HG02870 (cell line): Measurements from ENCODE around the gene MARCKS.

Source experiments
- ATAC-seq: cut with Tn5 transposase; IDR thresholded peaks from one replicate; pipeline ENCODE4 v1.9.1; 2021; ENCODE audit warnings: mild to moderate bottlenecking, moderate library complexity; ENCODE audit not compliant: unreplicated experiment

MARCKS gene, protein sequence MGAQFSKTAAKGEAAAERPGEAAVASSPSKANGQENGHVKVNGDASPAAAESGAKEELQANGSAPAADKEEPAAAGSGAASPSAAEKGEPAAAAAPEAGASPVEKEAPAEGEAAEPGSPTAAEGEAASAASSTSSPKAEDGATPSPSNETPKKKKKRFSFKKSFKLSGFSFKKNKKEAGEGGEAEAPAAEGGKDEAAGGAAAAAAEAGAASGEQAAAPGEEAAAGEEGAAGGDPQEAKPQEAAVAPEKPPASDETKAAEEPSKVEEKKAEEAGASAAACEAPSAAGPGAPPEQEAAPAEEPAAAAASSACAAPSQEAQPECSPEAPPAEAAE

DNA sequence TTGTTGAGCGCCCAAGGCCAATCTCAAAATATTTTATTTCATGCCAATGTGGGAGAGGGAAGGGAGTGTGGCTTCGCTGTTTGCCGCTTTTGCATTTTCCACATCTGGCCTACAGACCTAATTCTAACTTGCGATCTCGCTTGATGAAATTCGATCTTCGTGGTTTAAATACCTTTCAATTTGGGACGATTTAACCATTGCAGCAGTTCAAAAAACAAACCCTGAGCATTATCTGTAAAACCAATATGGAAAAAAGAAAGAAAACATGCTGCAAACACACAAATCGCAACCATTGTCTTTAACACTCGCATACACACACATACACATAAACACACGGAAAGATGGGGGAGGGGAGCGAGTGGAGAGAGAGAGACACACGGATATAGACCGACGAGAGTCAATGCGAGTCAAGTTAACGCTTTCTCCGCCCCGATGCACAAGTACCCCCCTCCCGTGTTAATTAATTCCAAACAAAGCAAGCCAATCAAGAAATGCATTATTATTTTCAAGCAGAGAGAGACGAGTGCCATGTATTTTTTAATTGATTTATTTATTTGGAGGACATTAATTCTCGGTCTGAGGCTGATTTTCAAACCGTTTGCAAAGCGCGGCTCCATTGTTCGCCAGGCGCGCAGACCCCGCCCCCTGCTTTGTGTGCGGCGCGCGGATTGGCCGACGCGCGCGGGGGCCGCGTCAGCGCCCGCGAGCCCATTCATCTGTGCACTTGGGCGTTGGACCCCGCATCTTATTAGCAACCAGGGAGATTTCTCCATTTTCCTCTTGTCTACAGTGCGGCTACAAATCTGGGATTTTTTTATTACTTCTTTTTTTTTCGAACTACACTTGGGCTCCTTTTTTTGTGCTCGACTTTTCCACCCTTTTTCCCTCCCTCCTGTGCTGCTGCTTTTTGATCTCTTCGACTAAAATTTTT lies at the start of gene MARCKS:
Gene MARCKS, plus strand, starts transcription at position 721 of the 931 bp plus-strand sequence. CDS start 401 bp downstream, outside the sequence.
- ATAC-seq: peak; percentile 38

DNA sequence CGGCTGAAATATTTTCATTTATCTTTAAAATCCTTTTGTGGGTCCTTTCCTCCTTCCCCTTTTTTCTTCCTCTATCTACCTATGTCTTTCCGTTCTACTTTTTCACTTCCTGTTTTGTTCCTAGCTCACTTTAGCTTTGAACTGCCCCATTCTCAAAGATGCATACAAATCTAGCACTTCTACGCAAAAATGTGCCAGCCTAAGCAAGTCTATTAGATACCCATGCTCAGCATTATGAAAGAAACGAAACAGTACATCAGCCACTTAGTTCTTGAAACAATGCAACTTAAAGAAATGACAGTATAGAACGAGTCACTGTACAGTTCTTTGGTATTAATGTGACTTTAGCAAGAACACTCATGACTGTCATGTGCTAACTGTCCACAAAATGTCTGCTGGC lies 47.3 kb upstream of the MARCKS start:
- peak; percentile 39 for ATAC-seq

DNA sequence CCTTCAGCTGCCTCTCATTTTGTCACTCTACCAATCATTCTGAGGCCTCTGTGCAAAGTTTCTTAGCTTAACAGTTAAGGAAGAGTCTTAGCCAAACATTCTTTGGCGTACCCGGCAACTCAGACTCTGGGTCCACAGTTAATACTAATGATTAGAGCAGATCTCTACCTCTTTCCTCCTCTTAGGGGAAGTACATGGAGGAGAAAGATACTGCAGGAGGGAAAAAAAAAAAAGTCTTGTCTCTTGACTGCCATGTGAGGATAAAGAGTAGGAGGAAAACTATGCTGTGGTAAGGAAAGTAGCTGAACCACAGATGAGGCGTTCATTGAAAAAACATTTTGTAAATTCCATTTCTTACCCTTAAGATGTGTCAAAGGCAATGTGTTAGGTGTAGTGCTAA lies 44.0 kb upstream of the MARCKS start:
- ATAC-seq: no peak

DNA sequence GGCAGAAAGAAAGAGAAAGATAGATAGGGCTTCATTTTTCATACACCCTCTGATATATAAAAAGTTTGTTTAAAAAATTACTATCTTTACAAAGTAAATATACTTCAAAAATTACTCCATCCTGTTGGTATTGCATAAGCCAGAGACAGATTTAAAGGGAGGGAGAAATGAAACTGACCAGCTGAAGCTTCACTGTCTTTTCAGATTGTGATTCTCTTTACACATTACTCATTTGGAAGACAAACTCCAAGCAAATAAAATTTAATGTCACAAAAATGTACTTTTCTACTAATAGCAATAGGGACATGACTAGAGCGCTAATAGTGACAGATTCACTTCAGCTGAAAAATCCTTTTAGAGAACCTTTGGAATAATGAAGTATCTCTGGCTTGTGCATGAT lies 38.6 kb upstream of the MARCKS start:
- no peak for ATAC-seq

DNA sequence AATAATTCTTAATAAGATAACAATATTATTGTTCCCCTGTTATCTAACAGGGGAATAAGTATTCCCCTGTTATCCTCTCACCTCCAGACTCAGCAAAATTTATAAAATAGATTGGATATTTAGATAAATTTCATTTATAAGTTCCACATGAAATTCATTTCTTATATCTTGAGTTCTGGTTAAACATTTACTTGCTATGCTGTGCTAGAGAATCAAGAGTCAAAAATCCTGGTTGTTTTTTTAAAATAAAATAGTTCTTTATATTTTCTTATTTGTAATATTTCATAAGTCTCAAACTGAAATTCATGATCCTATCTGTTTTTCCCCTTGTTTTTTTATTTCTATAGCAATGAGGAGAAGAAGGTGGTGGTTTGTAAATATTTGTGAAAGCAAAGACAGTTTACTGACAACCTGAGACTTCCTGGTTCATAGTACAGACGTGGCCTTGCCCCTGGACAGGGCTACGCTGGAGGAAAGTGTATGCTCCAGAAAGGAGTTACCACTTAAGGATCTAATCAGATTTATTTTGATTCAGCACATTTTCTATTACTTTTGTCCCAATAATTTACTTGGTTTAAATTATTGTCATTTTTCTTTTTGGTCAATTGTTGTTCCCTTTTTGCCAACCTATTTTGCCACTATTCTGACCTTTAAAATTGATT lies 37.8 kb upstream of the MARCKS start:
- no peak for ATAC-seq

DNA sequence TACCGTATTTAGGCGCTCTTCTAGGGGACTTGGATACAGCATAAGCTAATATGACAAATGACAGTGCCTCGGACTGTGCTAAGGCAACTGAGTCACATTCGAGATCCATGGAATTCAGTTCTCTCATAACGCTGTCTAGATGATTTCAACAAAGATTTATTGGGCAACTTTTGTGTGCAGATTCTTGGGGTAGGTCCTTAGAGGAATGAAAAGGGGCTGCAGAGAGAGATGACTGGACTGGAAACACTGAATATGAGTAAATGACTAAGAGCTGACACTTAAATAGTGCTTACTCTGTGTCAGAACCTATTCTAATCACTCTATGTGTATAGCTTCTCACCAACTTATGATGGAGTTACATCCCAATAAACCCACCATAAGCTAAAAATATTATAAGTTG lies 36.4 kb upstream of the MARCKS start:
- ATAC-seq: no peak

DNA sequence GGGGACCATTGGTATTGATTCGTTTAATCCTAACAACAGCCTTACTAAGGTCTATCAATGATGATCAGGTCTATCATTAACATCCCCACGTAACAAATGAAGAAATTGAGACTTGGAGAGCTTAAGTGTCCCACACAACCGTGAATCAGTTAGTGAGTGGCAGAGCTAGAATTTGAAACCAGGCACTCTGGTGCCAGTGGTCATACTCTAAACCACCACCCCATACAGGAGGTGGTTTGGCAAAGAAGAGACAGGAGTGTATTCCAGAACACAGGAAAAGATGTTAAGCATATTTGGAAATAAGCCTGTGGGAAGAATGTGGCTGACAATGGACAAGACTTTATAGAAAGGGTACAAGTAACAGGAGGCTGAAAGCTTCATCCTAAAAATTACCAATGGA lies 35.7 kb upstream of the MARCKS start:
- ATAC-seq: no peak

DNA sequence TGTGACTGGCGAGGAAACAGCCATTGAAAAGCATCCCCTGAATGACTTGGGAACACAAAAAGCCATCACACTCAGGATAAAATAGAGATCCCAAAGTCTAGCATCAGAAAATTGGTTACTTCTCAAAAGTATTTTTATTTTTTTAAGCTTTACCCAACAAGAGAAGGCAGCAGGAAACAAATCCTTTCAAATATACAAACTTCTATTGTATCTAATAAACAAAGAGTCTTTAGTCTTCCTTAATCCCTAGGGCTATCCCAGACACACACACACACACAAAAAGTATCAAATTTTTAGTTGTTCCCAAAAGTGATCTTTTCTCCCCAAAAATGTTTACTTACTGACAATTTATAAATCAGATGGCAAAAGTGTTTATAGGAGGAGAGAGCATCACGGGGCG lies 33.2 kb upstream of the MARCKS start:
- ATAC-seq: no peak

DNA sequence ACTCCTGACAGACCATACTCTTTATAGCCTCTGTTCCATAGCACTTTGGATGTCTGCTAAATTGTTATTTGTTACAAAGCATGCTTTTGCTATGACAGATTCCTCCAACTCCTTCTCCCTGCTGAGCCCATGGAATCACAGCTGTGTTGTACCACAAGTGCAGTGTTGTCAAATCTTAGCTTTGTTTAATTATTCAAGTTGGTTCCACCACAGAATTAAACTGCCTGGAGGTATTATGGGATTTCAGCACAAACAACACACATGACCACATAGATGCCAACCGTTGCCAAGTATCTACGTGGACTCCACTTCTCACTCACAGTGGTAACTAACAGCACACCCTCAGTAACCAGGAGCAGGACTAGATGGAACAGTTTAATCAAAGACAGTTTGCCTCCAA lies 32.7 kb upstream of the MARCKS start:
- no peak for ATAC-seq

DNA sequence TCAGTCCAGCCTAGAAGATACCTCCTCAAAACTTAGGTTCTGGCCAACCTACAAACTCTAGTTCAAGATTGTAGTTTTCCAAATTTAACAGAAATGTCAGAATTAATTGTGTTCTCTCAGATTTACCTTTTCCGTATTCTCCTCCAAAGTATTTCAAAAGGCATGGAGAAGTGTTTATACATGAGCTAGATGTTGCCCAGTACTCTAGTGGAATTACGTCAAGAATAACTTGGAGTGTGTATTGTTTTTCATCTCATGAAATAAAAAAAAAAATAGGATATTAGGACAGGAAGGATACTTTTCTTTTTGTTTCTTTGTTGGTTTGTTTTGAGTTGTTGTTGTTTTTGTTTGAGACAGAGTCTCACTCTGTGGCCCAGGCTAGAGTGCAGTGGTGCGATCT lies 32.3 kb upstream of the MARCKS start:
- ATAC-seq: no peak

DNA sequence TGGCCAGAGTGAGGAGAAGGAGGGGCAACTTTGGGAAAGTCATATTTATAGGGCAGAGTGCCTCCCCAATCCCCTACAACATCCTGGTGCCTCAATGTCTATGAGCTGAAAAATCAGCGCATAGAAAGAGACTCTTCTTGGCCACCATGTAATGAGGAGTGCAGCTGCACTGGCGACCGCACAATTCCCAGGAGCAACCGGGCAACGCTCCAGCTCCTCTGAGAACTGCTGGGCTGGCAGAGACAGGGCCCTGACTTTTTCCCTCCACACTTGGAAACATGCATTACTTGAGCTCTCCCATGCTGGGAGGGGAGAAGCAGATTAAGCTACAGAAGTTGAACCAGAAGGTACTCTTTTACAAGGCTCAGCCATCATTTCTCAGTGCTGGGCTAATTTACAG lies 31.4 kb upstream of the MARCKS start:
- no peak for ATAC-seq

DNA sequence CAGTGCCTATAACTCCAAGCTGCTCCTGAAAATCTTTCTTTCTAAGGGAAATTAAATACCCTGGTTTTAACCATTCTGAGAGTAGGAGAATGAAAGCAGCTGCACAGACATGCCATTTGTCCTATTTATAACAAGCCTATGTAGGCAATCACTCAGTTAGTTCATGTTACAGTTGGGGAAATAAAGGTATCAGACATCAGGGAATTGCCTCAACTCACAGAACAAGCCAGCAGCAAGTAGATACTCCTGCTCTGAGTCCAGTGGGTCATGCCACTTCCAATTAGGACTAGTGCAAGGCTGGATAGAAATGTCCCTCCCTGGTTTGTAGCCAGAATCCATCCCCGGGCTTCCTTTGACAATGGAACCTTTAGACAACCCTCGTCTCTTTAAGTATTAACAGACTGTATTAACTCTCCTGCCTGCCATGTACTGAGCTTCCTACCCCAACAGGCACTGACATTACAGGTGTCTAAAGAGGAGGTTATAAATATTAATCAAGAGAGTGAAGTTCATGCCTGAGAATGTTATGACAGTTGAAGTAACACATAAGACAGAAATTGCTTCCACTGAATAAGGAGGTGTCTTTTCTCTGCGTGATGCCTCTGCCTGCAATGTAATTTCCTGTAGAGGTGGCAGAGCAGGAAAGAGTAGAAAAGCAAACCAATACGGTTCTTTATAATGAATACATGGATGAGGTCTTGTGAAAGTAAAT lies 28.0 kb upstream of the MARCKS start:
- no peak for ATAC-seq

DNA sequence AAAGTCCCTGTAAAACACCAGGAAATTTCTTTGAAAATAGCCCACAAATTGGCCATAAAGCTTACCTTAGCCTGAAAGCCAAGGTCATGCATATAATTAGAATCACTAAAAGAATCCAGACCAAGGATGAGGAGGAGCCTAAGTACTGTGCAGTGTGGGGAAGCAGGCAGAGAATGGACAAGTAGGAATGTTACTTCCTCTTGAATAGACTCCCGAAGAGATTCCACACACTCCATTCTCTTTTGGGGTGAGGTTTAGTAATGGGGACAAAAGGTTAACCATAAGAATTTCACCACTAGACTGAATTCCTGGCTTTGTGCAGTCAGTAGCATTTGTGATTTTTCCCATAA lies 27.5 kb upstream of the MARCKS start:
- ATAC-seq: no peak

DNA sequence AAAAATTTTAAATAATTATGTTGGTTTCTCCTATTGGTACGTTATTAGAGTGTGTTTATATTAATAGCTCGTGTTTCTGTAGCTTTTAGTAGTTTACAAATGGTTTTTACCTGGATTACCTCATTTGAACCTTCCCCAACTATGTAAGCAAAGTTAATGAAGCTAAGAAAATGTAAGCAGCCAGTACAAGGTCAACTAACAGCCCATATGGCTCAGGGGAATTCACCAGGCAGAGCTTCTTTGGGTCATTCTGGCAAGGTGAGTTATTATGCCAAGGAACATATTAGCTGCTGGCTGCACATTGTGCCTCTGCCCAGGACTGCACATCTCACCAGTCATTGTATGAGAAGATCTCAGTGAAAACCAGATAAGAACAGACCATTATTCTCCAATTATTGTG lies 27.0 kb upstream of the MARCKS start:
- ATAC-seq: no peak

DNA sequence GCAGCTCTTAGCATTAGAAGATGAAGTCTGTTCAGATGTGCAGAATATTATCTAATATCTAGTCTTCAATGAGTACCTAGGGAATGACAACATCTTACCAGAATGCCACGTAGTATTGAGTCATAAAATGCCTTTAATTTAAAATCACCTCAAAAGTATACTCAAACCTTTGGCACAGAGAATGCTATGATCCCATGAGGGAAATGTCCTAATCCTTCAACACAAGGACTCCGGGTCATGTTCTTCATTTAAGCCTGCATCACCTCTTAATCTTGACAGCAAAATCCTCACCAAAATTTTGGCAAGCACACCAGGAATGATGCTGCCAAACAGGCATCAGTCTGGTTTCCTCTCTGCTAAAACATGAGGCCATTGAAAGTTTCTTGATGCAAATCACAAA lies 23.6 kb upstream of the MARCKS start:
- no peak for ATAC-seq

DNA sequence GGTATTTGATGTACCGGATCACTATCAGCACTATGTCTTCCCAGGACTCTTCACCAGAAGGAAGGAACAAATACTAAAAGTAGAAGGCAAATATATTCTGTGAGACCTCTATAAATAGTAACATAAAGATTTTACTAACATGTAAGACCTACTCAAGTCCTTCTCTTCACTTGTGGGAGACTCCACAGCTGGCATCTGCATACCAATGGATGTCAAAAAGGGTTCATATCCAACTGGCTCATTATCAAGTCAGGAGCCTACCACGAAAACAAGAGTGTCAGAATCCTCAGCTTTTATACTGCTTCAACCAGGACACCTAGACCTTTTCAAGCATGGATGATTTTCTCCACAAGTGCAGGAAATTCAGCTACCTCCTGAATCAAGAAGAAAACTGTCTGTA lies 20.0 kb upstream of the MARCKS start:
- ATAC-seq: no peak

DNA sequence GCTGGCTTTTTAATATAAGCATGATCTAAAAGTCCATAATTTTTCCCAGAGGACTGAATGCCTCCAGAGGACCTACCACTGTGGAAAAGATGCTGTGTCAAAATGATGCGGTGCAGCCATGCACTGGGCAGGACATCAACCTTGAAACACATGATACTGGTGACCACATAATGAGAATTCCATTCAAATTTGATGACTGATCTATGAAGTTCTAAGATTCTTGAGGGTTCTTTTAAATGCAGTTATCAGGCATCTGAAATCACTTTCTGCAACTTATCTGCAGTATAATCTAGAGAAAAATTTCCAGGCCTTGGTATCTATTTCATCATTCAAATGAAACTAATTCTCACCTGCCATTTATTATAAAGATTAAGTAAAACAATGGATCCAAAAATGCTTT lies 15.0 kb upstream of the MARCKS start:
- ATAC-seq: peak; percentile 84

DNA sequence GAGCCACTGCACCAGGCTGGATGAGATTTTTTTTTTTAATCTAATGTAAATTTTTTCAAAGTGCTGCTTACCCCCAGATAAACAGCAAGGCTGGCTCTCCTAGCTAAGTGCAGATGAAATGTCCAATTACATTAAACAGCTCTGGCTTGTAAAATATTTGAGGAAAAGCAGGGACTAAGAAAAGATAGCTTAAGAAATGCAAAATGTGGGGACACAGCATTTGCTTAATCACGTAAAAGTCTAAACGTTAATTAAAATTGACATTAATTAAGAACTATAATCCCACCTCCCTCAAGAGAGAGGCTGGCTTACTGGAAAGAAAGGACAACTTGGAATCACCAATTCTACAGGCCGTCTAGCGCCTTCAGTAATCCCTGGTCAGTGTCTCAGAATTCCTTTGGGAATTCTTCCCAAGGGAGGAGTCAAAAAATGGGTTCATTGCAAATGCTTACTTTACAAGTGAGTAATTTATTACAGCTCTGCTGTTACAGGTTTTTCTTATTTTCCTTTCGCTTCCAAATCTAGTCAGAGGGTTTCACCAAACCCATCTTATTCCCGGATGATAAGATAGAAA lies 13.6 kb upstream of the MARCKS start:
- ATAC-seq: no peak

DNA sequence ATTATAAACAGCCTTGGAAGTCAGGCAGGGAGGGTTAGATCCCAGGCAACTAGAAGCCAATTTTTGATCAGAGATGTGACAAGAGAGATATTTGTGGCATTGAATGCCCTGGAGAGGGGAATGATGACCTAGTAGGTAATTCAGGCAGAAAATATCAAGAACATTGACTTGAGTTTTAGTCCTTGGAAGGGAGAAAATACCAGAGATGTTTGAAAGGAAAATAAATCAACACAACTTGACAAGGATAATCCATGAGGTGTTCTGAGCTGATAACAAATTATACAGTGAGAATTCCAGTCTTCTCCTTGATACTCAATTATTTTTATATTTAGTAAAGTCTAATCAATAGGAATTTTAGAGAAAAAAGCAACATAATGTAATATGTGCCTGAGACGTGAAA lies 10.6 kb upstream of the MARCKS start:
- no peak for ATAC-seq

DNA sequence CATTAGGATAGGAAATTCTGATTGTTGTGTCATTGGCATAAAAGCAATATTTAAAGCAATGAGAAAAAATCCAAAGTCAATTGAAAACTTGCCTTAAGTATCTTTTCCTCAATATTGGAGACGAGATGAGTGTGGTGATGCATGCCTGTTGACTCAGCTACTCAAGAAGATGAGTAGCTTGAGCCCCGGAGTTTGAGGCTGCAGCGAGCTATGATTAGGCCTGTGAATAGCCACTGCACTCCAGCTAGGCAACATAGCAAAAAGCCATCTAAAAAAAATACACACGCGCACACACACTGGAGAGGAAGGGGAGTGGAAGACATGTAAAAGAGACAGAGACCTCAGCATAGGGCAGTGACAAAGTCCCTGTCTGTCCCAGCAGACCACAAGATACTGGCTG lies 9.7 kb upstream of the MARCKS start:
- ATAC-seq: no peak

DNA sequence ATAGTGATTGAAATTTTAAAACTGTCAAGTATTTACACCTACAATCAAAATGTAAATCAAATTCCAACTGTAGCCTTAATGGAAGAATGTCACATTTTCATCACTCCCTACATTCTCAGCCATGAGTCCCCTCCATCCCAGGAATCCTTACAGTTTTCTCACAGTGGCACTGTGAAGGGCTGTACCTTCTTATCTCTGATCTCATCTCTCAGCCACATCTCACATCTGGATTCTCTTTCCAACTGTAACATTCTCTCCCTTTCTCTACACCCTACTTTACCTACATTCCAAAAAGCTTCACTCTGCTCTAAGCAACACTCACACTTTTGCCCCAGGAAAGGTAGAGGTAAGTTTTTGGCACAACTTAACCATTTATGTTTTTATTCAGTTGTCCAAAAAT lies 8.9 kb upstream of the MARCKS start:
- ATAC-seq: no peak
